Measurements from ENCODE around the gene CD1D. TPM values are rescaled to one million over a fixed set of nuclear protein-coding genes. Genes with fewer than 3 reads are reported as not detected.
A peak's percentile ranks its signal among the peaks of the same experiment; 100 is the strongest.
"Not testable (repeated sequence)": the region's sequence is repeated elsewhere in the genome, so short reads cannot be mapped to it uniquely, and the experiment has no call there.

Gene CD1D
- total RNA-seq, 1 donor: 0.54 TPM

- not testable (repeated sequence) for DNase-seq (ENCODE audit: low read depth in 2 of 3, low spot score in 2 of 3)
Measured at GRCh38 chr1:158175915-158176314, 4.8 kb upstream of the CD1D start.

GRCh38 chr1:158176399-158176798, 4.3 kb upstream of the CD1D start:
- DNase-seq (ENCODE audit: low read depth in 2 of 3, low spot score in 2 of 3): no peak

- not testable (repeated sequence) for DNase-seq (ENCODE audit: low read depth in 2 of 3, low spot score in 2 of 3)
Measured at GRCh38 chr1:158176849-158177699, 3.6 kb upstream of the CD1D start.

- peak in 1 of 3 donors; percentile 47 for DNase-seq (ENCODE audit: low read depth in 2 of 3, low spot score in 2 of 3)
Measured at GRCh38 chr1:158177700-158178450, 2.8 kb upstream of the CD1D start.

GRCh38 chr1:158179301-158180041, 1.2 kb upstream of the CD1D start:
- DNase-seq (ENCODE audit: low read depth in 2 of 3, low spot score in 2 of 3): no peak

GRCh38 chr1:158181577-158181922, 855 bp downstream of the CD1D start:
- no peak for DNase-seq (ENCODE audit: low read depth in 2 of 3, low spot score in 2 of 3)

GRCh38 chr1:158185770-158186169, 5.1 kb downstream of the CD1D start:
- DNase-seq (ENCODE audit: low read depth in 2 of 3, low spot score in 2 of 3): peak in 1 of 3 donors; percentile 26

- no peak for DNase-seq (ENCODE audit: low read depth in 2 of 3, low spot score in 2 of 3)
Measured at GRCh38 chr1:158186180-158186579, 5.5 kb downstream of the CD1D start.

- DNase-seq (ENCODE audit: low read depth in 2 of 3, low spot score in 2 of 3): no peak
Measured at GRCh38 chr1:158188611-158189010, 7.9 kb downstream of the CD1D start.

GRCh38 chr1:158189624-158190023, 8.9 kb downstream of the CD1D start:
- DNase-seq (ENCODE audit: low read depth in 2 of 3, low spot score in 2 of 3): no peak

GRCh38 chr1:158191299-158191698, 10.6 kb downstream of the CD1D start:
- no peak for DNase-seq (ENCODE audit: low read depth in 2 of 3, low spot score in 2 of 3)

- no peak for DNase-seq (ENCODE audit: low read depth in 2 of 3, low spot score in 2 of 3)
Measured at GRCh38 chr1:158196461-158196860, 15.8 kb downstream of the CD1D start.

- no peak for DNase-seq (ENCODE audit: low read depth in 2 of 3, low spot score in 2 of 3)
Measured at GRCh38 chr1:158199849-158200248, 19.2 kb downstream of the CD1D start.

GRCh38 chr1:158200527-158200926, 19.8 kb downstream of the CD1D start:
- DNase-seq (ENCODE audit: low read depth in 2 of 3, low spot score in 2 of 3): no peak

GRCh38 chr1:158203693-158204457, 23.2 kb downstream of the CD1D start:
- peak; percentile 19 to 56 (median 50) for DNase-seq (ENCODE audit: low read depth in 2 of 3, low spot score in 2 of 3)

- no peak for DNase-seq (ENCODE audit: low read depth in 2 of 3, low spot score in 2 of 3)
Measured at GRCh38 chr1:158204458-158204827, 23.7 kb downstream of the CD1D start.

GRCh38 chr1:158208586-158209116, 28.0 kb downstream of the CD1D start:
- no peak for DNase-seq (ENCODE audit: low read depth in 2 of 3, low spot score in 2 of 3)

GRCh38 chr1:158212320-158212719, 31.6 kb downstream of the CD1D start:
- no peak for DNase-seq (ENCODE audit: low read depth in 2 of 3, low spot score in 2 of 3)

- DNase-seq (ENCODE audit: low read depth in 2 of 3, low spot score in 2 of 3): not testable (repeated sequence)
Measured at GRCh38 chr1:158223445-158223844, 42.8 kb downstream of the CD1D start.

- no peak for DNase-seq (ENCODE audit: low read depth in 2 of 3, low spot score in 2 of 3)
Measured at GRCh38 chr1:158227904-158228623, 47.4 kb downstream of the CD1D start.

All from hematopoietic multipotent progenitor cell (in vitro differentiated cells).